Measurements from ENCODE around the gene SMIM30.

SMIM30 gene

GRCh38 chr7:113071465-113071864, 46.9 kb downstream of the SMIM30 start:
- no peak for DNase-seq (ENCODE audit: low read depth, low spot score)
- no peaks in the 10 kb centered on the region for H3K9me3 ChIP-seq (ENCODE audit: insufficient read depth, low read length)
- H3K4me3 ChIP-seq (ENCODE audit: insufficient read length, low read depth), result no peak overlapping the region
- no peaks in the 10 kb centered on the region for H3K27me3 ChIP-seq (ENCODE audit: insufficient read depth, insufficient read length)
- no peaks in the 10 kb centered on the region for H3K4me1 ChIP-seq (ENCODE audit: insufficient read depth, insufficient read length)
- no peaks in the 10 kb centered on the region for H3K36me3 ChIP-seq (ENCODE audit: insufficient read depth, insufficient read length, low read length)
- no peak for TF ChIP-seq YY1 (IDR thresholded peaks at IDR 0.05; ENCODE audit: insufficient read depth, insufficient read length)
- no peak for TF ChIP-seq ZNF274 (IDR thresholded peaks at IDR 0.05; ENCODE audit: low read depth, low read length)
- no peak for TF ChIP-seq SUZ12 (IDR thresholded peaks at IDR 0.05; ENCODE audit: extremely low read depth, insufficient read depth, insufficient read length)
- H3K9ac ChIP-seq (ENCODE audit: insufficient read length, low read depth), result no peak overlapping the region
